K562 (cell line): ENCODE data around the gene RCOR3. TPM values are rescaled to one million over a fixed set of nuclear protein-coding genes. Genes with fewer than 3 reads are reported as not detected.

Source experiments
- ATAC-seq: fragments of 200-7000 bp; cut with Tn5 transposase; 3 replicates; pipeline ENCODE4 v1.9.1; 2020; ENCODE audit warnings: moderate library complexity
- BruUV-seq: library from RNA; stranded (reverse); fragments of 400-500 nt; replicated peaks from 2 replicates; lab custom pipeline; 2021; lab: Mats Ljungman, UMichigan
- CTCF ChIA-PET: fragments of 300-600 bp; formaldehyde crosslinking; extraction: SDS; loops from one replicate; lab custom pipeline; 2021; ENCODE audit warnings: low intra/inter-chr PET ratio; lab: Yijun Ruan, JAX
- POLR2A ChIA-PET: fragments of 300-600, 350-650 bp; sonication (Branson Sonifier 250); formaldehyde crosslinking; extraction: SDS; loops from one replicate; lab custom pipeline; 2021; ENCODE audit warnings: antibody characterized with exemption, inconsistent platforms; lab: Yijun Ruan, JAX
- DNase-seq, 4 experiments: peaks; one replicate each; pipeline versions ENCODE4 v3.0.0 to v3.0.0-alpha.2; 2011 to 2018; ENCODE audit warnings: low spot score in 3 of 4, mixed read lengths in 3 of 4; ENCODE audit errors: extremely low read depth in 1 of 4
- FAIRE-seq: peaks from 2 replicates; lab custom pipeline; 2011; peaks lifted over from hg19 to GRCh38; lab: Jason Lieb, UNC
- H2AFZ ChIP-seq: 2 replicates; pipeline ENCODE4 v1.6.0; 2011; ENCODE audit warnings: low read depth, low read length, control low read depth, inconsistent platforms
- H3K27ac ChIP-seq: fragments of 200-600 bp; 3 replicates; pipeline ENCODE4 v1.8.0; 2011; ENCODE audit warnings: low read depth, mild to moderate bottlenecking, control low read depth, inconsistent platforms, low read length, moderate library complexity, mixed read lengths; ENCODE audit errors: extremely low read depth
- H3K27me3 ChIP-seq, 2 experiments: fragments of 300-600 bp in 1 of 2; 2 replicates in 1 of 2; 3 replicates in 1 of 2; pipeline versions ENCODE4 v1.6.0 to v1.8.0; 2011; ENCODE audit warnings: inconsistent platforms in 2 of 2, low read length in 2 of 2, mild to moderate bottlenecking in 1 of 2, mixed read lengths in 1 of 2, moderate library complexity in 1 of 2; ENCODE audit not compliant: control insufficient read depth in 2 of 2, insufficient read depth in 2 of 2
- H3K36me3 ChIP-seq: fragments of 300-600 bp; 3 replicates; pipeline ENCODE4 v1.8.0; 2011; ENCODE audit warnings: mild to moderate bottlenecking, low read length, inconsistent platforms; ENCODE audit not compliant: control insufficient read depth, insufficient read depth
- H3K4me1 ChIP-seq, 2 experiments: fragments of 200-600 bp in 1 of 2; replicated peaks in 1 of 2; 2 replicates in 1 of 2; 3 replicates in 1 of 2; pipeline versions ENCODE4 v1.5.1 to v1.8.0; 2011; ENCODE audit warnings: inconsistent platforms in 2 of 2, low read length in 2 of 2, mild to moderate bottlenecking in 1 of 2, mixed read lengths in 1 of 2, moderate library complexity in 1 of 2; ENCODE audit not compliant: control insufficient read depth in 2 of 2, insufficient read depth in 2 of 2
- H3K4me2 ChIP-seq: 2 replicates; pipeline ENCODE4 v1.6.1; 2011; ENCODE audit warnings: low read length, control low read depth, inconsistent platforms, mixed read lengths; ENCODE audit not compliant: insufficient read depth
- H3K4me3 ChIP-seq: fragments of 200-600 bp; sonication (generic), shearing (Covaris generic); 2 replicates; pipeline ENCODE4 v1.5.1; 2016; ENCODE audit warnings: control low read depth, inconsistent platforms
- H3K79me2 ChIP-seq: fragments of 200-600 bp; 3 replicates; pipeline ENCODE4 v1.8.0; 2011; ENCODE audit warnings: low read length, inconsistent platforms; ENCODE audit not compliant: control insufficient read depth, insufficient read depth
- H3K9ac ChIP-seq, 2 experiments: 2 replicates each; pipeline versions ENCODE4 v1.6.0 to v1.6.1; 2011; ENCODE audit warnings: low read depth in 2 of 2, low read length in 2 of 2, control low read depth in 1 of 2, inconsistent platforms in 1 of 2, mild to moderate bottlenecking in 1 of 2, mixed read lengths in 1 of 2; ENCODE audit not compliant: insufficient read depth in 1 of 2
- H3K9me1 ChIP-seq: one replicate; pipeline ENCODE4 v1.6.0; 2011; ENCODE audit warnings: inconsistent platforms, mild to moderate bottlenecking, low read length, moderate library complexity; ENCODE audit not compliant: control insufficient read depth, insufficient read depth
- H3K9me3 ChIP-seq: replicated peaks from 2 replicates; pipeline ENCODE4 v1.5.1; 2011; ENCODE audit warnings: low read depth, low read length, inconsistent platforms; ENCODE audit not compliant: control insufficient read depth, insufficient read depth
- H4K20me1 ChIP-seq: replicated peaks from 2 replicates; pipeline ENCODE4 v1.6.1; 2011; ENCODE audit warnings: low read length, inconsistent platforms, mixed read lengths; ENCODE audit not compliant: control insufficient read depth, insufficient read depth
- ARID2 ChIP-seq: fragments of 450-650 bp; IDR thresholded peaks from 2 replicates; pipeline ENCODE4 v1.6.1; 2017; ENCODE audit warnings: antibody characterized with exemption, mild to moderate bottlenecking
- ARNT ChIP-seq, 2 experiments: fragments of 450-650 bp; IDR thresholded peaks; 2 replicates each; pipeline ENCODE4 v1.6.1; 2016; ENCODE audit warnings: mild to moderate bottlenecking in 1 of 2
- CSDE1 ChIP-seq, 2 experiments: fragments of 450-650 bp; IDR thresholded peaks; 2 replicates each; pipeline ENCODE4 v1.6.1; 2016; ENCODE audit warnings: mild to moderate bottlenecking in 1 of 2
- DNMT1 ChIP-seq: fragments of 450-650 bp; IDR thresholded peaks from 2 replicates; pipeline ENCODE4 v1.6.1; 2016; ENCODE audit warnings: antibody characterized with exemption, mild to moderate bottlenecking
- FOXP1 ChIP-seq: sonication (generic); formaldehyde crosslinking; IDR thresholded peaks from 2 replicates; pipeline ENCODE4 v1.8.0; 2022; ENCODE audit warnings: mild to moderate bottlenecking, missing genetic modification reagents
- KDM5B ChIP-seq: fragments of 200-600 bp; sonication (generic); IDR thresholded peaks from 2 replicates; pipeline ENCODE4 v1.6.1; 2012; ENCODE audit warnings: low read depth, mild to moderate bottlenecking, moderate library complexity, low read length, control low read depth, inconsistent platforms; ENCODE audit not compliant: insufficient replicate concordance
- LARP7 ChIP-seq: fragments of 450-650 bp; IDR thresholded peaks from 2 replicates; pipeline ENCODE4 v1.6.1; 2016
- LEF1 ChIP-seq: fragments of 450-650 bp; IDR thresholded peaks from 2 replicates; pipeline ENCODE4 v1.6.1; 2016; ENCODE audit warnings: mild to moderate bottlenecking
- PHF20 ChIP-seq: fragments of 450-650 bp; IDR thresholded peaks from 2 replicates; pipeline ENCODE4 v1.6.1; 2018; ENCODE audit not compliant: partially characterized antibody
- SIN3B ChIP-seq: fragments of 450-650 bp; IDR thresholded peaks from 2 replicates; pipeline ENCODE4 v1.6.1; 2017; ENCODE audit warnings: low read depth, mild to moderate bottlenecking, moderate library complexity
- SMARCE1 ChIP-seq: fragments of 450-650 bp; IDR thresholded peaks from 2 replicates; pipeline ENCODE4 v1.7.1; 2016; ENCODE audit warnings: mild to moderate bottlenecking
- TARDBP ChIP-seq: fragments of 450-650 bp; IDR thresholded peaks from 2 replicates; pipeline ENCODE4 v1.6.1; 2016
- YBX1 ChIP-seq: fragments of 450-650 bp; IDR thresholded peaks from 2 replicates; pipeline ENCODE4 v1.7.1; 2016; ENCODE audit warnings: mild to moderate bottlenecking
- YY1 ChIP-seq, 3 experiments: IDR thresholded peaks; 2 replicates each; pipeline ENCODE4 v1.6.1; 2011; ENCODE audit warnings: low read length in 2 of 3, mild to moderate bottlenecking in 2 of 3, moderate library complexity in 2 of 3, borderline replicate concordance in 1 of 3, control low read depth in 1 of 3, low read depth in 1 of 3; ENCODE audit not compliant: insufficient read depth in 3 of 3, insufficient replicate concordance in 2 of 3, control insufficient read depth in 1 of 3, insufficient read length in 1 of 3; ENCODE audit errors: extremely low read depth in 1 of 3
- ZBTB8A ChIP-seq: fragments of 450-650 bp; IDR thresholded peaks from 2 replicates; pipeline ENCODE4 v1.6.1; 2018; ENCODE audit warnings: mild to moderate bottlenecking, moderate library complexity; ENCODE audit not compliant: partially characterized antibody
- ZC3H8 ChIP-seq: fragments of 450-650 bp; IDR thresholded peaks from 2 replicates; pipeline ENCODE4 v1.6.1; 2017
- ZNF408 ChIP-seq: fragments of 250-450 bp; sonication (Bioruptor Pico); IDR thresholded peaks from 2 replicates; pipeline ENCODE4 v1.4.0; 2020; ENCODE audit warnings: low read depth, mild to moderate bottlenecking, moderate library complexity
- ZNF561 ChIP-seq: fragments of 450-650 bp; formaldehyde crosslinking; conservative IDR thresholded peaks from 2 replicates; pipeline ENCODE4 v1.4.0; 2020; ENCODE audit warnings: mild to moderate bottlenecking, moderate library complexity
- WGBS: fragments of 100-300 bp; shearing (Covaris generic); methylation state at CpG from one replicate; pipeline ENCODE4 v1.1.6; 2016; ENCODE audit warnings: low coverage, mixed read lengths; ENCODE audit not compliant: insufficient coverage; ENCODE audit errors: missing lambda C conversion rate; 5-methylcytosine and 5-hydroxymethylcytosine counted together
- in situ Hi-C: fragments of 300-500 bp; cut with MboI; formaldehyde crosslinking; loops from 4 replicates; pipeline ENCODE4 v1.15.0; 2018; ENCODE audit warnings: inconsistent platforms, mixed read lengths
- intact Hi-C: fragments of 100-400 bp; cut with micrococcal nuclease; formaldehyde crosslinking; loops from 2 replicates; pipeline ENCODE4 v1.14.2; 2022
- polyA plus RNA-seq, 8 experiments: library from polyadenylated mRNA; depleted of rRNA in 4 of 8; stranded (reverse) in 5 of 8; unstranded in 3 of 8; fragments of >200 nt; fragmentation: Nextera tagmentation in 2 of 8; fragmentation: Illumina TruSeq in 1 of 8; extraction: Ambion mirVana in 2 of 8; extraction: Trizol in 1 of 8; gene quantifications; 2 replicates each; pipeline versions ENCODE4 v1.2.1 to v1.2.3, GENCODE V29; 2011 to 2014; ENCODE audit warnings: inconsistent platforms in 1 of 8, missing spikeins in 1 of 8
- total RNA-seq, 7 experiments: library from RNA; depleted of rRNA in 6 of 7; stranded (reverse); fragments of >200 nt in 6 of 7; fragmentation: Illumina TruSeq in 2 of 7; extraction: Trizol in 2 of 7; gene quantifications; 2 replicates each; pipeline versions ENCODE4 v1.2.1 to v1.2.3, GENCODE V29; 2011 to 2021; ENCODE audit warnings: low replicate concordance in 1 of 7
- TF ChIP-seq, protein P1 (sequence below), 2 experiments: fragments of 450-650 bp; IDR thresholded peaks; 2 replicates each; pipeline ENCODE4 v1.6.1; 2016
- TF ChIP-seq, protein P2 (sequence below): IDR thresholded peaks from 3 replicates; pipeline ENCODE4 v1.6.1; 2011; ENCODE audit warnings: borderline replicate concordance, mild to moderate bottlenecking, moderate library complexity; ENCODE audit not compliant: insufficient read length; ENCODE audit errors: extremely low read depth

Gene RCOR3
- total and polyA plus RNA-seq, 9 of the 15 experiments (the other 6 are each of a cell fraction or from before 2014, with no cell fraction given) = 9.7 to 42.7 (median 29.5) TPM

DNA sequence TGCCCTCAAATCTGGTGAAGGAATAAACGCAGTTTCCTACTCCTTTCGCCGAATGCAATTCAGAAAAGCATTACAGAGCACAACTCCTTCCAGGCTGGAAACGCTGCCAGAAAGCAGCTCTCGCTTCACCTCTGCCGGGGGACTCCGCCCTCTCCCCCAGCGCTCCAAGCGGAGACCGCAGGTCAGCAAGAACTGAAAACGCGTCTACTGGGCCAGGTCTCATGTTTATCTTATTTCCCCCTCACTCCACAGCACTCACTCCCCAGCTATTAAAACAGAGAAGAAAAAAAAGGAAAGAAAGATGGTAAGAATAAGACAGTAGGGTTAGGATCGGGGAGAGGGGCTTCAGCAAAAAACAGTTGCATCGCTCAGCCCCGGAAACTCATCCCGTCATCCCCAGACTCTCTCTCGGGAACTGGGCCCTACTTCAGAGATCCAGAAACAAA is 833 bp upstream of the RCOR3 start:
- Histone ChIP-seq H3K79me2 (peaks cover 47% of the 10 kb centered on the region), H3K9ac (peak overlapping the region; percentile 91 to 98), H3K27me3 (no peaks in the 10 kb centered on the region), H3K36me3 (peaks cover 8% of the 10 kb centered on the region; the same call in 1 of the 3 replicates), H3K9me1 (no peaks in the 10 kb centered on the region), H3K27ac (peak overlapping the region; percentile 97), H3K9me3 (no peaks in the 10 kb centered on the region), H4K20me1 (no peaks in the 10 kb centered on the region), H3K4me2 (peak overlapping the region; percentile 92), H3K4me1 (peaks cover 7 to 15% of the 10 kb centered on the region in 2 experiments; a peak in 3 of 5 replicates), H3K4me3 (peak overlapping the region; percentile 93), H2AFZ (peak overlapping the region; percentile 82)
- in situ Hi-C loops = no loop called here
- DNase-seq = peak; percentile 80 to 93 (median 82)
- ATAC-seq = peak; percentile 77
- POLR2A ChIA-PET = interaction anchor here (0.6 to 2.4 kb wide), 20 partner anchors 8 to 661 kb away, joined by 3 to 18 read pairs (median 4); partner anchors contain the start of gene NEK2
- whole genome bisulfite sequencing = 1% methylated on average over 17 of the region's 17 CpGs
- peak; percentile 92 for FAIRE-seq
- BruUV-seq = TSS peak; percentile 81
- CTCF ChIA-PET = no interaction called here
- intact Hi-C loops = loop anchor here (2.0 kb wide), 4 partner anchors 36 to 256 kb away; partner anchors contain the start of gene KCNH1
- no peak for TF ChIP-seq ZNF561 (CRISPR knock-in tag)
- no peak for TF ChIP-seq ZNF408
- TF ChIP-seq ZC3H8 = no peak
- TF ChIP-seq ZBTB8A = no peak
- TF ChIP-seq KDM5B = peak; percentile 36
- TF ChIP-seq, protein P1, sequence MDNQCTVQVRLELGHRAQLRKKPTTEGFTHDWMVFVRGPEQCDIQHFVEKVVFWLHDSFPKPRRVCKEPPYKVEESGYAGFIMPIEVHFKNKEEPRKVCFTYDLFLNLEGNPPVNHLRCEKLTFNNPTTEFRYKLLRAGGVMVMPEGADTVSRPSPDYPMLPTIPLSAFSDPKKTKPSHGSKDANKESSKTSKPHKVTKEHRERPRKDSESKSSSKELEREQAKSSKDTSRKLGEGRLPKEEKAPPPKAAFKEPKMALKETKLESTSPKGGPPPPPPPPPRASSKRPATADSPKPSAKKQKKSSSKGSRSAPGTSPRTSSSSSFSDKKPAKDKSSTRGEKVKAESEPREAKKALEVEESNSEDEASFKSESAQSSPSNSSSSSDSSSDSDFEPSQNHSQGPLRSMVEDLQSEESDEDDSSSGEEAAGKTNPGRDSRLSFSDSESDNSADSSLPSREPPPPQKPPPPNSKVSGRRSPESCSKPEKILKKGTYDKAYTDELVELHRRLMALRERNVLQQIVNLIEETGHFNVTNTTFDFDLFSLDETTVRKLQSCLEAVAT (IDR thresholded peaks at IDR 0.05) = peak; percentile 34 to 81; a peak in 2 of 4 replicates
- peak; percentile 73 for TF ChIP-seq SMARCE1
- TF ChIP-seq ARID2 = peak; percentile 12
- 0 out of 2 replicates have a peak, but pooled peaks have one; percentile 13 for TF ChIP-seq FOXP1 (CRISPR knock-in tag)
- TF ChIP-seq LEF1 = 0 out of 2 replicates have a peak, but pooled peaks have one; percentile 29
- TF ChIP-seq DNMT1 = peak; percentile 66; the same call in 1 of the 2 replicates
- peak; percentile 79; the same call in 1 of the 2 replicates for TF ChIP-seq LARP7
- no peak for TF ChIP-seq YBX1
- 0 out of 4 replicates have a peak, but pooled peaks of 1 of the 2 experiments have one; percentile 58 for TF ChIP-seq CSDE1 (IDR thresholded peaks at IDR 0.05)
- TF ChIP-seq, protein P2, sequence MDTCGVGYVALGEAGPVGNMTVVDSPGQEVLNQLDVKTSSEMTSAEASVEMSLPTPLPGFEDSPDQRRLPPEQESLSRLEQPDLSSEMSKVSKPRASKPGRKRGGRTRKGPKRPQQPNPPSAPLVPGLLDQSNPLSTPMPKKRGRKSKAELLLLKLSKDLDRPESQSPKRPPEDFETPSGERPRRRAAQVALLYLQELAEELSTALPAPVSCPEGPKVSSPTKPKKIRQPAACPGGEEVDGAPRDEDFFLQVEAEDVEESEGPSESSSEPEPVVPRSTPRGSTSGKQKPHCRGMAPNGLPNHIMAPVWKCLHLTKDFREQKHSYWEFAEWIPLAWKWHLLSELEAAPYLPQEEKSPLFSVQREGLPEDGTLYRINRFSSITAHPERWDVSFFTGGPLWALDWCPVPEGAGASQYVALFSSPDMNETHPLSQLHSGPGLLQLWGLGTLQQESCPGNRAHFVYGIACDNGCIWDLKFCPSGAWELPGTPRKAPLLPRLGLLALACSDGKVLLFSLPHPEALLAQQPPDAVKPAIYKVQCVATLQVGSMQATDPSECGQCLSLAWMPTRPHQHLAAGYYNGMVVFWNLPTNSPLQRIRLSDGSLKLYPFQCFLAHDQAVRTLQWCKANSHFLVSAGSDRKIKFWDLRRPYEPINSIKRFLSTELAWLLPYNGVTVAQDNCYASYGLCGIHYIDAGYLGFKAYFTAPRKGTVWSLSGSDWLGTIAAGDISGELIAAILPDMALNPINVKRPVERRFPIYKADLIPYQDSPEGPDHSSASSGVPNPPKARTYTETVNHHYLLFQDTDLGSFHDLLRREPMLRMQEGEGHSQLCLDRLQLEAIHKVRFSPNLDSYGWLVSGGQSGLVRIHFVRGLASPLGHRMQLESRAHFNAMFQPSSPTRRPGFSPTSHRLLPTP = no peak
- peak in 1 of 2 experiments; percentile 56; a peak in 3 of 4 replicates for TF ChIP-seq ARNT (IDR thresholded peaks at IDR 0.05)
- TF ChIP-seq TARDBP = 0 out of 2 replicates have a peak, but pooled peaks have one; percentile 30
- TF ChIP-seq YY1 (IDR thresholded peaks at IDR 0.05; ENCODE audit: borderline replicate concordance in 1 of 3, control insufficient read depth in 1 of 3, extremely low read depth in 1 of 3, insufficient read depth in 3 of 3, insufficient read length in 1 of 3, insufficient replicate concordance in 2 of 3, low read depth in 1 of 3, low read length in 2 of 3) = peak in 2 of 3 experiments; percentile 11 to 71
- no peak for TF ChIP-seq SIN3B
- TF ChIP-seq PHF20 = no peak
